ENCODE results near the gene PMFBP1.

DNA sequence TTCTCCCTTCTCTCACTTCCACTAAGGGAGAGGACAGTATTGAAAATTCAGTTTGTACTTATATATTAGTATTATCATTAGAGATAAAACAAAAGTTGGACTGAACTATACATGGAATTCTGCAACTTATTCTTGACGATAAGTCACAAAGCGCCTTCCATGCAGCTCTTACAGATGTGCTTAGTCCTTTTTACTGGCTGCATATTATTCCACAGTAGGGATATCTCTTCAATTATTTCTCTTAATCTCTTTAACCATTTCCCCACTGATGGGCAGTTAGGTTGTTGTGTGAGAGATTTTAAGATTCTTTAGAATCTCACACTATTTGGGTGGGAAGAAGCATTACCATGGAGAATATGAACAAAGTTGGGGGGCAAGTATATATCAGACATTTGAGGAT is 32.0 kb downstream of the PMFBP1 start:
- TF ChIP-seq BHLHE40 (IDR thresholded peaks at IDR 0.05; ENCODE audit: borderline replicate concordance) = no peak
- no peak for TF ChIP-seq FOXK2 (IDR thresholded peaks at IDR 0.05)
- TF ChIP-seq L3MBTL2 (conservative IDR thresholded peaks at IDR 0.05) = no peak
- TF ChIP-seq SUZ12 (IDR thresholded peaks at IDR 0.05) = no peak
- TF ChIP-seq FOXA1 (IDR thresholded peaks at IDR 0.05) = no peak
- no peak for TF ChIP-seq CTBP1 (IDR thresholded peaks at IDR 0.05; ENCODE audit: borderline replicate concordance)
- no peak for TF ChIP-seq ARNT (IDR thresholded peaks at IDR 0.05)
